Peyer's patch (tissue), 4 donors: ENCODE data around the gene KIAA1614.

Experiments
- CTCF ChIP-seq, 6 experiments: fragments of 450-650 bp in 4 of 6; fragments of 200-600 bp in 2 of 6; sonication (generic) in 1 of 6; IDR thresholded peaks; one replicate each; pipeline ENCODE4 v1.5.1; 2017 to 2019; ENCODE audit warnings: antibody characterized with exemption in 6 of 6, mild to moderate bottlenecking in 3 of 6, moderate library complexity in 1 of 6
- POLR2A ChIP-seq, 2 donors: fragments of 450-650 bp; IDR thresholded peaks; one replicate each; pipeline ENCODE4 v1.5.1; 2017; ENCODE audit warnings: antibody characterized with exemption in 2 of 2, mild to moderate bottlenecking in 2 of 2, moderate library complexity in 2 of 2

GRCh38 chr1:180947901-180948640, 35.4 kb downstream of the KIAA1614 start:
- TF ChIP-seq CTCF (IDR thresholded peaks at IDR 0.05): no peak
- no peak for TF ChIP-seq POLR2A (IDR thresholded peaks at IDR 0.05)
